NCI-H748 (cell line): ENCODE data around the gene ABCC1.
"Not testable (repeated sequence)": the region's sequence is repeated elsewhere in the genome, so short reads cannot be mapped to it uniquely, and the experiment has no call there.

Source experiments
- DNase-seq: peaks from one replicate; lab custom pipeline; 2025; ENCODE audit not compliant: unreplicated experiment; lab: John Stamatoyannopoulos, UW

The ABCC1 gene

DNA sequence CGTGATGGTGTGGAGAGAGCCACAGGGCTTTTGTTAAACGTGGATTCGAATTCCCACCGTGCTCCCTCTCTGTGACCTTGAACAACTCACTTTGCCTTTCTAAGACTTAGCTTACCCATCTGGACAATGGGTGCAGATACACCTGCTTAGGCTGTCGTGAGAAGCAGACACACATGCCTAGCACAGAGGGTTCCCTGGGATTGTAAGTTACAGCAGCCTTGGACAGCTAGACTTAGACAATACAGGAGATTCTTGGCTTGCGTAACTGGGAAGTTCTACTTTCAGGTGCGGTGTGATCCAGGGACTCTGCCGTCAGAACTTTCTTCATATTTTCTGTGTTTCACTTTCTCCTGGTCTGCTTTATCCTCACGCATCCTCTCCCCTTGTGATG, 127.0 kb downstream of the ABCC1 start:
- no peak for DNase-seq

DNA sequence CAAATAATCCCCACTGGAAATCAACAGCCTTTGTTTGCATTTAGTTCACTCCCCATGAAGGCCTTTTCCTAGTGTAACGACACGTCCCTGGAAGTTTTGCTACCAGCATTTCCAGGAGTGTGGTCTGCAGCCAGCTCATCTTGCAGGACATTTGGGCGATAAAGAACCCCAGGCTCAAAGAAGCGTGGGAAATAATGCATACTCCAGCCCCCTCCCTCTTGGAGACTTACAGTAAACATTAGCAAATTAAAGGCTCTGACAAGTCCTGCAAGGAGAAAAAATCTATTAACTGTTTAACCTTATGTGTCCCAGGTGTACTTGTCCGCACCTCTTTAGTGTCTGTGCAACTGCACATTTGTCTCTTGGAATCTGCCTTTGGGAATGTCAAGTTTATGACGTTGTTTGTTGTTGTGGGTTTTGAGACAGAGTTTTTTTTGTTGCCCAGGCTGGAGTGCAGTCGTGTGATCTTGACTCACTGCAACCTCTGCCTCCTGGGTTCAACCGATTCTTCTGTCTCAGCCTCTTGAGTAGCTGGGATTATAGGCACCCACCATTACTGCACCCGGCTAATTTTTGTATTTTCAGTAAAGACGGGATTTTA, 131.1 kb downstream of the ABCC1 start:
- DNase-seq: no peak

DNA sequence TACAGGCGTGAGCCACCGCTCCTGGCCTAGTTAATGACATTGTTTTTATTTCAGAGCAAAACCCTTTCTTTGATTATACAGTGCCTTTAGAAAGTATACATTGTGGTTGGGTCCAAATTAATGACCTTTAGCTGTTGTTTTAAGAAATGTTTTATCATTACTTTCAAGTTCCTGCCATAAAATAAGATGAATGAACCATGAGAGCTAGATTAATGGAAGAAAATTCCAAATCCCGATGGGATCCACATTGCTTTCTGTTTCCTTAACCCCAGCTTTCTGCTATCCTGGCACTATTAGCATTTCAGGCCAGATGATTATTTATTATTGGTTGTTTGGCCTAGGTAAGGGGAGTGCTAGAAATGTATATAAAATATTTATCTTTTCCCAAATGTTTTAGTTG, 131.7 kb downstream of the ABCC1 start:
- DNase-seq: no peak

DNA sequence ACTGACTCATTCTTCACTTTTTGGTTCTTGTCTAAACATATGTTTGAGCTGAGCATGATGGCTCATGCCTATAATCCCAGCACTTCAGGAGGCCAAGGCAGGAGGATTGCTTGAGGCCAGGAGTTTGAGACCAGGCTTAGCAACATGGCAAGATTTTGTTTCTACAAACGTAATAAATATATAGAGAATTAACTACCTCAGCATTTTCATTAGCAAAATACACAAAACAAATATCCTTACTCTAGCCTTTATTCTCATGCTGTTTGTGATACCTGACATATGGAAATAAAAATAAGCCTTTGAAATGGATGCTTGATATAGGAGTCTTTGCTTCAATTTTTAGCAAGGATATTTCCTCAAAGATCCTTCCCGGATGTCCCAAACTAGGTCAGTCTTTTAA, 132.8 kb downstream of the ABCC1 start:
- DNase-seq: no peak

DNA sequence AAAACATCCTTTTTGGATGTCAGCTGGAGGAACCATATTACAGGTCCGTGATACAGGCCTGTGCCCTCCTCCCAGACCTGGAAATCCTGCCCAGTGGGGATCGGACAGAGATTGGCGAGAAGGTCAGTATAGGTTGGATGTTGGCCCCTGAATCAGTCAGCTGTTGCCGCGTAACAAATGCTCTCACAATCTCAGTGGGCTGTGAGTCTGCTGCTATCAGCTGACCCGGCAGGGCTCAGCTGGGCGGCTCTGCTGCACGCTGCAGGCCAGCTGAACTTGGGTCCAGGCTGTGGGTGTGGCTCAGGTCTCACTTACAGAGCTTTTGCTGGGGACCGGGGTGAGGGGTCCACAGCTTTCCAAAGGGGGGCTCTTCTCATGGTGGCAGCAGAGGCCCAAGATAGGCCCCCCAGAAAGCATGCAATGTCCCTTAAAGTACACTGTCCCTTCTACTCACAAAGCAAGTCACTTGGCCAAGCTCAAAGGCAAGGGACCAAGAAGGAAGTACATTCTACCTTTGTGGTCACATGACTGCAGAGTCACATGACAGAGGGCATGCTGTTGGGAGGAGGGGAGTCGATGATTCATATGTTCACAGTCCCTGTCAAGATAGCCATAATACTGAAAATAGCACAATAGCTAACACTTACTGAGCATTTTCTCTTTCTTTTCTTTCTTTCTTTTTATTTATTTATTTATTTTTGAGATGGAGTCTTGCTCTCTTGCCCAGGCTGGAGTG, 134.2 kb downstream of the ABCC1 start:
- DNase-seq: no peak

DNA sequence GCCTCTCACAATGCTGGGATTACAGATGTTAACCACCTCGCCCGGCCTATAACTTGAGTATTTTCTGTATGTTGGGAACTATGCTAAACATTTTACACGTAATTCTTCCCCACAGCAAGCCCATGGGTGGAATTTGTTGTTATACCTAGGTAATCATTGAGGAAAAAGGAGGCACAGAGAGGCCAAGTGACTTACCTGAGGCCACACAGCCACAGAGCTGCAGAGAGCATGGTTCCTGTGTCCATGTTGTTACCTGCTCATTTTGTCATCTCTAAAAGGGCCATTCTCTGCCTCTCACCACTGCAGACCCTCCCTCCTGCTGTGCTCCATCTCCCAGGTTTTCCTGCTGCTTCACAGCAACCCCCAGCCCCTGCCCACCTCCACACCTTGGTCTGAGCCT, 135.5 kb downstream of the ABCC1 start:
- no peak for DNase-seq

DNA sequence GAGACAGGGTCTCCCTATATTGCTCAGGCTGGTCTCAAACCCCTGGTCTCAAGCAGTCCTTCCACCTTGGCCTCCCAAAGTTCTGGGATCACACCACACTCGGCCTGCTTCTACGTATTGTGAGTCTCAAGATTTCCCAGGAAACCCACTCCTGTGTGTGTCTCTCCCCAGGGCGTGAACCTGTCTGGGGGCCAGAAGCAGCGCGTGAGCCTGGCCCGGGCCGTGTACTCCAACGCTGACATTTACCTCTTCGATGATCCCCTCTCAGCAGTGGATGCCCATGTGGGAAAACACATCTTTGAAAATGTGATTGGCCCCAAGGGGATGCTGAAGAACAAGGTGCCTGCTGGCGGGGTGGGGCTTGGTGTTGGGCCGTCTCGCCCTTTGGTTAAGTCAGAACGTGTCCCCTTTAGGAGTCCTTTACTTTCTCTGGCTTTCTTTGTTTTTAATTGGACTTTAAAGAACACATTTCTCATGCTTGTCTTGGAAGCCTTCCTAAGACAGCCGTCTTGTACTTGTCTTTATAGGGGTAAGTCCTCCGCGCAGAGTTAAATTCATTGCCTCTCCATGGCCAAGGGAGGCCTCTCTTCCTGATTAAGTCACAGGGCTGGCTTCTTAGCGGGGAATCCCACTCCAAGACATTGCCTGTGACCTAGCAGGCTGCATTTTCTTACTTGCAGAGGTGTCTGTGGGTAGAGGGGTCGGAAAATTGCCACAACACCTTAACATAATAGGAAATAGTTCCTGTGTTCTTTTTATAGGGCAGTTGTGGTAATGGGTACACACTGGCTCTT, 137.4 kb downstream of the ABCC1 start:
- DNase-seq: no peak

DNA sequence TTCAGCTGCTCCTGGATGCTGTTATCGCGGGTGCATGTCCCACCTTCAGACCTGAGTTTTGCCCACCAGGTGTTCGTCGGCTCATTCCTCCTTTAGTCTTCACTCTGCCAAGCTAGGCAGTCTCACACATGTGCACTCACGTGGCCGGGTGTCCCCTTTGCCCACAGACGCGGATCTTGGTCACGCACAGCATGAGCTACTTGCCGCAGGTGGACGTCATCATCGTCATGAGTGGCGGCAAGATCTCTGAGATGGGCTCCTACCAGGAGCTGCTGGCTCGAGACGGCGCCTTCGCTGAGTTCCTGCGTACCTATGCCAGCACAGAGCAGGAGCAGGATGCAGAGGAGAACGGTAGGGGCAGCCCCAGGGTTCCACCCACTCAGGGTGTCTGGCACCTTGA, 140.8 kb downstream of the ABCC1 start:
- no peak for DNase-seq

DNA sequence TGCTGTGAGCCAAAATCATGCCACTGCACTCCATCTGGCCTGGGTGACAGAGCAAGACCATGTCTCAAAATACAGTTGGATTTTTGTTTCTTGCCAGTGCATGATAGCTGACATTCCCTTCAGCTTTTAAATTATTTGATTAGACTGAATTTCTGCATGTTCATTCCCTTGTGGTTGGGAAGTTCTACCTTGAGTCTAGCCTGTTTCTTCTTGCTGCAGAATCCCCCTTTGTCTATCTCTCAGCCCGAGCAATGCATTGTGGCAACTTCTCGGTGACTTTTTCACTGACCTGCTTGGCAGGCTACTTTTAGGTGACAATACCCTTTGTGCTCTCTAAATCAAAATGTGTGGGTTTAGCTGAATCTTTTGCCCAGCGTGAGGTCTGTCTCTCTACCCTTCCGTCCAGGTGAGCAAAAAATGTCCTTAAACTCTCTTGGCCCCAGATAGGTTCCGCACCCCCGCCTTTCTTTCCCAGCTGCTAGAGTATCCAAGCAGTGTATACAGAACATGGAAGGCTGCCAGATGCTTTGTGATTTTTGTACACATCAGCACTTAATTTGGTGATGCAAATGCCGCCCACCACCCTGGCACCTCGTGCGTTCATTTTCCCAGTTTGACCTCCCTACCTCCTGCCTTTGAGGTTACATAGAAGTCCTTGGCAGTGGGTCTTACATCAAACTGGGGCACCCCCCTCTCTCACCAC, 143.7 kb downstream of the ABCC1 start:
- peak; percentile 1 for DNase-seq

DNA sequence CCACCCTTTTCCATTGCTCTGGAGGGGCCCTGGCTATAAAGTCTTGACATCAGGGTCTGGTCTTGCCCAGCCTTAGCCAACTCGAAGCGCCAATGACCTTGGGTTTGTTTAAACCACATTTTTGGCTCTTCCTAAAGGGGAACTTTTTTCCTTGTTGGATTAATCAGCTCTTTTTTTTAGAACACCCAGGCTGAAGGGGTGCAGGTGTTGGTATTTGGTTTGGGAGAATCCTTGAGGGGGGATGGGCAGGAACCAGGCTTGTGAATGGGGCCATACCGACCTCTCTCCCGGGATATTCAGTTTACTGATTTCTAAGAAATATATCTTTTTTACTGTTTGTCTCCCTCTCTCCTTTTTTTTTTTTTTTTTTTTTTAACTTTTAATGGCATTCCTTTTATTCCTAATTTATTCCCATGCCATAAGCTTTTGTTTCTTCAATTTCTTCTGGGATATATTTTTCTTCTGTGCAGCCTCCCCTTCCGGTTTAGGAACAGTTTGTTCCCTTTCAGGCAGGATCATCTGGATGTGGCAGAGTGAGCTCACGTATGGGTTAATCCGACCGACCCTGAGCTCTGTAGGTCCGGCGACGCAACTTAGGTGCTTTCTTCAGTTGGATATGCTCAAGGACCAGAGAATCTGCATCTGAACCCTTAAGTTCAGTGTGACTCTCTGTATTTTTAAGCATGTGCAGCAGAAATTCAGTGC, 144.4 kb downstream of the ABCC1 start:
- DNase-seq: no peak

DNA sequence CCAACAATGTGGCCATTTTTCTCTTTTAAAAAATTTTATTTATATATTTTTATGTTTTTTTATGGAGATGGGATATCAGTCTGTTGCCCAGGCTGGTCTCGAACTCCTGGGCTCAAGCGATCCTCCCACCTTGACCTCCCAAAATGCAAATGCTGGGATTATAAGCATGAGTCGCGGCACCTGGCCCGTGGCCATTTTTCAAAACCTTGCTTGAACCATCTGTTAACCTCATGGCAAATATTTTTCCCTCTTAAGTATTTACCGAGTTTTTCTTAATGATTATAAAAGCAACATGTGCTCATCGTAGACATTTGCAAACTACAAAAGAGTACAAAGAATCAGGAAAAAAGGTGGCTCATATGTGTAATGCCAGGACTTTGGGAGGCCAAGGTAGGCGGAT, 146.2 kb downstream of the ABCC1 start:
- no peak for DNase-seq

DNA sequence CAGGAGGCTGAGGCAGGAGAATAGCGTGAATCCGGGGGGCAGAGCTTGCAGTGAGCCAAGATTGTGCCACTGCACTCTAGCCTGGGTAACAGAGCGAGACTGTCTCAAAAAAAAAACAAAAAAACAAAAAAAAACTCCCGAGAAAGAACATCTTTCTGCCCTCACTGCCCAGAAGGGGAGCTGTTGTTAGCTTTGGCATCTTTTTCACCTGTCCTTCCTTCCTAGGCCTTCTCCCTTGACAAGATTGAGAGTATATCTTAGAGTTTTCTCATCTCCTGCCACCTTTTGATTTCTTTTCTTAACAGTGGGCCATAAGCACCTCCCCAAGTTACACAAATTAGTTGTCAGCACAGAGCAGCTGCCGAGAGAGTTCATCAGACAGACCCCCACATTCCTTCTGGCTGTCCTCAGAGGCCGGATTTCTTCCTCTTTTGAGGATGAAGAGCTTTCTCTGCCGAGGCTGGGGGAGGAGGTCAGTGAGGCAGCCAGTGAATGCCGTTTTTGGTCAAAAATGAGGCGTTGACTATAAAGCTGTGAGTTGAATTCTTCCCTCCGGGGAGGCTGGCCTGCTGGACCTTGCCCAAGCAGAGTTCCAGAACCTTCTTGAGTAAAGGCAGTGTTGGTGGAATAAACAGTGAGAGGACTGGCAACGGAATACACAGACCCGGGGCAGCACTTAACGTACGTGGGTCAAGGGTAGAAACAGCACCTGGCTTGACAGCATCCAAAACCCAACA, 146.9 kb downstream of the ABCC1 start:
- DNase-seq: no peak

DNA sequence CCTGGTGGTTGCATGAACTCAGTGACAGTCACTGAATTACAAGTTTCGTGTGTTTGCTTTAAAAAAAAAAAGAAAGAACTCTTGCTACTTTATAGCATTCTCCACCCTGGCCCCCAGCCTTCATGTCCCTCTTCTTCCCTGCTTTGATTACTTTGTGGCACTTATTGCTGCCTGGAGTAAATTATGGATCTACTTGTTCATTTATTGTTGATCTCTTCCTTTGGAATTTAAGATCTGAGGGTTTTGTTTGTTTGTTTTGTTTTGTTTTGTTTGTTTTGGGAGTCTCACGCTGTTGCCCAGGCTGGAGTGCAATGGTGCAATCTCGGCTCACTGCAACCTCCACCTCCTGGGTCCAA, 147.4 kb downstream of the ABCC1 start:
- DNase-seq: no peak

DNA sequence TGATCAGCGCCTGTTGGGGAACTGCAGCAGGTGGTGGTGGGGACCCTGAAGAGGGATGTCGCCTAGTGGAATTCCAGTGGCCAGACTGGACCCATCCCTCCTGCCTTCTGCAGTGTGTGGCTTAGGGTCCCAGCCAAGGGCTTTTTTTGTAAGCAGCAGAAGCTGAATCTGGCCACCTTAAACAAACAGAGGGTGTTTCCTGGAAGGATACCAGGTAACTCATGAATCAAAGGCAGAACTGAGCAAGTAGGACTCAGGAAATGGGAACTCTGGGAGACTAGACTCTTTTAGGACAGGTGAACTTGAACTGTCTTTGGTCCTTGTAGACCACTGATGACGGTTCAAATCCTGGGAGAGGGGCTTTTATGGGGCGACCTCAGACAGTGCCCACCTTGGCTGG, 149.9 kb downstream of the ABCC1 start:
- DNase-seq: no peak

DNA sequence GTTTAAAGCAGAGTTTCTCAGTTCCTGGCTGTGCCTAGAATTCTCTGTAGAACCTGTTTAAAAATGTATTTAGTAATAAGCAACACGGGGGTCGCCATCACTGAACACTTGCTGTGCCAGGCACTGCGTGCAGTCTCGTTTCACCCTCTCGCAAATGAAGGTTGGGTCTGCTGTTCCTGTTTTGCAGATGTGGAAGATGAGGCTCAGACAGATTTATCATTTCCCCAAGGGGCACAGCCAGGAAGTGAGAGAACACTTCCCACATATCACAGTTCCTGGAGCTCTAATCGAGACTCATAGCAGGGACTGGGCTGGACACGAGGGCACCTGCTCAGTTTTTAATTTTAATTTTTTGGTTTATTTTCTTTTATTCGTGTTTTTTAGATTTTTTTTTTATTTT, 151.2 kb downstream of the ABCC1 start:
- DNase-seq: no peak

DNA sequence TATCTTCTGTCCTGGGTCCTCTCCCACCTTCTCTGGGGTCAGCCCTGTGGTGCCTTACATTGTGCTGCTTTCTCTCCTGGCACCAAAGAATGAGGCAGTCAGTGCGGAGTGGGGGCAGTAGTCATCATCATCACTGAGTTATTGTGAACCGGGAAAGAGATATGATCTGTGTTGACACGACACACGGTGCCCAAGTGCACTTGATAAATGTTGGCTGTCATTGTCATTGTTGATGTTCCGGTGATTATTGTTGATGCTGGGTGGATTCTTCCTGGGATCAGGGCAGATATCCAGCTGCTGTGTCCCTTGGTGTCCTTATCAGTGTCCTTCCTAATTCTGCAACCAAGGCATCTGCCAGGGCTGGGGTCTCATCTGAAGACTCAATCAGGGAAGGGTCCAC, 152.2 kb downstream of the ABCC1 start:
- DNase-seq: no peak

DNA sequence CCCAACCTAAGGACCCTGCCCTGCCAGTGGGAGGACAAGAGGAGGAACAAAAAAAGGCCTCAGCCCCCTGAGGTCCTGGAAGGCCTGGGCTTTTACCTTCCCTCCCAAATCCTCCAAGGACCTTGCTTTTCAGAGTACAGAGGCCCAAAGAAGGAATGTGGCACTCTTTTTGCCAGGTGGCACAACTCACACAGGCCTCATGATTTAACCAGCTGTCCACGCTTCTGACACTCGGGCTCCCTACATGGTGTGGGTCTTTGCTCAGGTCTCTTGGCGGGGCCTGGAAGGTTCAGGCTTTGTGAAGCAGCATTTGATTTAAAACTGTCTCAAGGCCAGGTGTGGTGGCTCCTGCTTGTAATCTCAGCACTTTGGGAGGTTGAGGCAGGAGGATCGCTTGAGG, 153.3 kb downstream of the ABCC1 start:
- no peak for DNase-seq

DNA sequence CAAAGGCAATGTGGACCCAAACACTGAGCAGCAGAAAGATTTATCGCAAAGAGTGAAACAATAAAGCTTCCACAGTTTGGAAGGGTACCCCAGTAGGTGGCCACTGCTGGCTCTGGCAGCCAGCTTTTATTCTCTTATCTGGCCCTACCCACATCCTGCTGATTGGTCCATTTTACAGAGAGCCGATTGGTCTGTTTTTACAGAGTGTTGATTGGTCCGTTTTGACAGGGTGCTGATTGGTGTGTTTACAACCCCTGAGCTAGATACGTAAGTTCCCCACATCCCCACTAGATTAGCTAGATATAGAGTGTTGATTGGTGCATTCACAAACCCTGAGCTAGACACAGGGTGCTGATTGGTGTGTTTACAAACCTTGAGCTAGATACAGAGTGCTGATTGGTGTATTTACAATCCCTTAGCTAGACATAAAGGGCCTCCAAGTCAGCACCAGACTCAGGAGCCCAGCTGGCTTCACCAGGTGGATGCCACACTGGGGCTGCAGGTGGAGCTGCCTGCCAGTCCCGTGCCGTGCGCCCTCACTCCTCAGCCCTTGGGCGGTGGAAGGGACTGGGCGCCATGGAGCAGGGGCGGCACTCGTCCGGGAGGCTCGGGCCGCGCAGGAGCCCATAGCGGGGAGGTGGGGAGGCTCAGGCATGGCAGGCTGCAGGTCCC, 154.9 kb downstream of the ABCC1 start:
- not testable (repeated sequence) for DNase-seq

DNA sequence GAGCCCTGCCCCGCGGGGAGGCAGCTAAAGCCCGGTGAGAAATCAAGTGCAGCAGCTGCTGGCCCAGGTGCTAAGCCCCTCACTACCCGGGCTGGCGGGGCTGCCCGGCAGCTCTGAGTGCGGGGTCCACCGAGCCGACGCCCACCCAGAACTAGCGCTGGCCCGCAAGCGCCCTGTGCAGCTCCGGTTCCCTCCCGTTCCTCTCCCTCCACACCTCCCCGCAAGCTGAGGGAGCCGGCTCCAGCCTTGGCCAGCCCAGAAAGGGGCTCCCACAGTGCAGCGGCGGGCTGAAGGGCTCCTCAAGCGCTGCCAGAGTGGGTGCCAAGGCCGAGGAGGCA, 155.4 kb downstream of the ABCC1 start:
- DNase-seq: not testable (repeated sequence)

DNA sequence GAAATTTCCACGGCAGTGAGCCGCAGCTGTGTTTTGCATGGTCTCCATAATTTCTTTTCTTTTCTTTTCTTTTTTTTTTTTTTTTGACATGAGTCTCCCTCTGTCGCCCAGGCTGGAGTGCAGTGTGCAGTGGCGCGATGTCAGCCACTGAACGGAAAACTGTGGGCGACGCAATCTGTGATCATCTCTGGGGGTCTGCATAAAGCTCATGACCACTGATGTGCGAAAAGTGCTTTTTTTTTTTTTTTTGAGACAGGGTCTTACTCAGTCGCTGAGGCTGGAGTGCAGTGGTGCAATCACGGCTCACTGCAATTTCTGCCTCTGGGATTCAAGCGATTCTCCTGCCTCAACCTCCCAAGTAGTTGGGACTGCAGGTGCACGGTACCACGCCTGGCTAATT, 156.2 kb downstream of the ABCC1 start:
- DNase-seq: no peak
